GM18508 (cell line): ENCODE data around the gene PCYT1B.
"Not testable (repeated sequence)": the region's sequence is repeated elsewhere in the genome, so short reads cannot be mapped to it uniquely, and the experiment has no call there.

Experiments
- ATAC-seq: cut with Tn5 transposase; IDR thresholded peaks from one replicate; pipeline ENCODE4 v1.9.1; 2021; ENCODE audit warnings: moderate number of reproducible peaks; ENCODE audit not compliant: insufficient read depth, unreplicated experiment

Gene PCYT1B

GRCh38 chrX:24646745-24647182, 383 bp downstream of the PCYT1B start:
- no peak for ATAC-seq

GRCh38 chrX:24646006-24646405, 1.1 kb downstream of the PCYT1B start:
- no peak for ATAC-seq

- ATAC-seq: no peak
These were observed 4.0 kb downstream of the PCYT1B start for GRCh38 chrX:24643116-24643515.

GRCh38 chrX:24629701-24630100, 17.4 kb downstream of the PCYT1B start:
- ATAC-seq: no peak

- ATAC-seq: no peak
These were observed 27.5 kb downstream of the PCYT1B start for GRCh38 chrX:24619647-24620046.

DNA sequence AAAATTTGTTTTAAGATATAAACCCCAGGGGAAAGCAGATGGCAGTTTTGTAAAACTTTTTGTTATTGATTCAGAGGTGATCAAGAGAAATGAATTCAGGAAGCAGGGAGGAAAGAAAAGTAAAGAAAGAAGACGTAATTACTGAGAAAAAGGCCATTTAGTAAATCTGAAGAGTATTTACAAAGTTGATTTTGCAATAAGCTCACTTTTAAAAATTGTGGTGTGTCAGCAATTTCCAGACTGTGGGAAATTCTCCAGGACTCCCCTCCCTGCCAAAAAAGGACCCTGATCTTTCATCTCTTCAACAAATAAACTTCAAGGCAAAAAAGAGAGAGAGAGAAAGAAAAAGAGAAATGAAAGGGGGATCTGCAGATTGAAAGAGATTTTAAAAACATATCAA, 36.6 kb downstream of the PCYT1B start:
- ATAC-seq: no peak

DNA sequence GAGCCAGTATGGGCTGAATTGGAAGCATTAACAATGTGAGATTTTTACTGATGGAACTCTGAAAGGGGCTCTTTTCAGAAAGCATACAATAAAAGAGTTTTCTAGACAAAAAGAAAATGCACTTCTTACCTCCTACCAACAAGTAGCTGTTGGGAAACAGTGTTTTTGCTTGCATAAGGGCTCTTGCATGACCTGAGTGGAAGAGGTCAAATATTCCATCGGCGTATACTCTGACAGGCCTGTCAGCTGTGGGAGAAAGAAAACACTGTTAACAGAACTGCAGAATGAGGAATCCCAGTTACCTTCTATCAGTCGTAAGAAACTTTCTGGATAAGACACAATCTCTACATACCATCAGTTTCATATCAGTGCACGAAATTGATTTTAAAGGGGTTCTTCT, 39.5 kb downstream of the PCYT1B start:
- ATAC-seq: no peak

DNA sequence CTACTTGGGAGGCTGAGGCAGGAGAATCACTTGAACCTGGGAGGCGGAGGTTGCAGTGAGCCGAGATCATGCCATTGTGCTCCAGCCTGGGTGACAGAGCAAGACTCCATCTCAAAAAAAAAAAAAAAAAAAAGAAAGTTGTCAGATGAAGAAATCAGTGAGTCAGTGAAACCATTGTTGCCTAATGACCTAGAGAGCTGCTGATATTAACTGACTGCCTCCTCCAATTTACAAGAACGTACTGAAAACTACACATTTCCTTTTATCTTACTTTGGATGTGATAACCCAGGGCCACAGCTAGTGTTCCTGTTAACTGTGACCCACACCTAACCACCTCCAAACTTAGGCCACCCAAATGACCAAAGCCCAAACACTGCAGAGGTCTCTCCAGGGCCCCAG, 41.2 kb downstream of the PCYT1B start:
- not testable (repeated sequence) for ATAC-seq

- ATAC-seq: no peak
These were observed 44.0 kb downstream of the PCYT1B start for GRCh38 chrX:24603191-24603590.

GRCh38 chrX:24601858-24602257, 45.3 kb downstream of the PCYT1B start:
- ATAC-seq: no peak

GRCh38 chrX:24594501-24594900, 52.6 kb downstream of the PCYT1B start:
- ATAC-seq: no peak

DNA sequence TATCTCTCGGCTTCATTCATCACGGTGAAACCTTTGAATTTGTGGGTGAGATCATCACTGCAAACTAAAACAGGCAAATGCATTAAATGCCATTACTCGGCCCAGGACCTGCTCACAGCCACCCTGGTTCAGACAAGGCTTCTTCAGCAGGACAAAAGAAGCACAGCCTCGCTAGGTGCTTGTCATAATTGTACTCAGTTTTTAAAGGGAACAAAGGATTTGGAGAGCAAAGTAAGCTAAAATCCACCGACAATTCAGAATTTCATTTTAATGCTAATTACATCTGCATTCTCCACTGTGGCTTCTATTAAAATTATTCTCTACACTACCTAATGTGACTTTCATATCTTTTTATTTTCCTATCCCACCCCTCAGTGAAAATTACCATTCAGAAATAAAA, 57.0 kb downstream of the PCYT1B start:
- no peak for ATAC-seq

- no peak for ATAC-seq
These were observed 70.1 kb downstream of the PCYT1B start for GRCh38 chrX:24577091-24577490.

GRCh38 chrX:24575496-24575895, 71.7 kb downstream of the PCYT1B start:
- ATAC-seq: no peak

- ATAC-seq: no peak
These were observed 72.4 kb downstream of the PCYT1B start for GRCh38 chrX:24574743-24575142.

- ATAC-seq: no peak
These were observed 80.0 kb downstream of the PCYT1B start for GRCh38 chrX:24567169-24567568.

GRCh38 chrX:24566240-24566639, 80.9 kb downstream of the PCYT1B start:
- no peak for ATAC-seq

- no peak for ATAC-seq
These were observed 83.7 kb downstream of the PCYT1B start for GRCh38 chrX:24563291-24564010.

DNA sequence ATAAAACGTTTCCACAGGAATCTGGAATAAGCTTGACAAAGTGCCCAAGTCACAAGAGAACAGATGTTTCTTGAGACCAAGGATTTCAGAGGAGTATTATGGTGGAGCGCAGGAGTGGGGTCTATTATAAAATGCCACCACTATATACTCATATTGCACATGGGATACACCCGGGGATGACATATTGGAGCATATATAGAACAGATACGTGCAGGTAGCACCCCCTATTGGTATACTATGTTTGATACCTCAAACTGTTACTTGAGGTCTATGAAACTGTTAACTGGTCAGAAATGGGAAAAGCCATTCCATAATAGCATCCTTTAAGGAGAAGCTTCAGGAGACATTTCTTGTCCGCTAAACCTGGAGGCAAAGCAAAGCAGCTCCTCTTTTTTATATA, 86.0 kb downstream of the PCYT1B start:
- ATAC-seq: no peak

DNA sequence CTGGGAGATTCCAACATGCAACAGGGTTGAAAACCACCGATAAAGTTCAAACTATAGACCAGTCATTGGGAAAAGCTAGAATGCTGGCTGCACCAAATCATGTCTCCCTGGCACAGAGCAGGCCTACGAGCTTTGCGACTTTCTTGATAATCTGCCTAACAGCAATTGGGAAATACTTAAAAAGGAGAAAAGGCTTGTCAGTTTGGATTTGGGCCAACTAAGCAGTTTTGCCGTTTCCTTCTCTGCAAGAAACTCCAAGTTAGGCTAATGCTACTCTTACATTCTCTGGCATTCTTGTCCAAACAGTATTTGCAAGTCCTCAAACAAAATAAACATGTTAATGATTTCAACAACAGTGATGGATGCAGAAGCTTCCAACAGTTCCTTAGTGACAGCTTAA, 94.1 kb downstream of the PCYT1B start:
- no peak for ATAC-seq

- no peak for ATAC-seq
These were observed 97.0 kb downstream of the PCYT1B start for GRCh38 chrX:24550166-24550565.

DNA sequence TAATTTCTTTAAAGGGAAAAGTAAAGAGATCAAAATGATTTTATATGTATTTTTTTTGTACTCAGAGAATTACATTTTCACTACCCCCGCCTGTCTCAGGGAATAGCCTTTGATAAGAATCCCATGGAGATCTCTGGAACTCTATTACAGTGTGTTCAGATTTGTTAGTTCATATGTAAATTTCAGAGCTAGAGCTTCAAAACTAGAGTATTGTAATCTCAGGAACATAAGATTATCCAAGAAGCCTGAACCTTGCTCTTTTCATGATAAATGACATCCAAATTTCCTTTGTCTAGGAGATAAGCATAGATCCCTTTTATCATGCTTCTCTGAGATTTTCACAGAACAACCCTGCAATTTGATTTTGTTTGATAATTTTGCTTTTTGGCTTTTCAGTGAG, 99.2 kb downstream of the PCYT1B start:
- ATAC-seq: no peak

DNA sequence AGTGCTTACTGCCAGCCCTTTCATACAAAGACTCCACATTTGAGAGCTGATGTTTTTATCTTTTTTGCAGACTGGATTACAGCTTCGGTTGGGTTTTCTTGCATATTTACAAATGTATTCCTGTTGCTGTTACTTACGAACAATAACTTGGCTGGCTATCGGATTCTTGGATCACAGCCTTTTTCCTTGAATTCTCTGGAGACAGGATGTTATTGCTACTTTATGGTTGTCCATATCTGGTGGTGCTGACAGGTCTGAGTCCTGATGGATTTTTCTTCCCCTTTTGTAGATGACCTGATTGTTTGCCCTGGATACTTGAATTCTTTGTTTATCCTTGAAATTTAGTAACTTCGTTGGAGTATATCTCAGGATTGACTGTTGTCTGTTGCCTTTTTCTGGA, 104.4 kb downstream of the PCYT1B start:
- no peak for ATAC-seq
